Sigmoid colon (tissue), 7 donors: ENCODE results near the gene KRT80. TPM values are rescaled to one million over a fixed set of nuclear protein-coding genes. Genes with fewer than 3 reads are reported as not detected.

Experiments
- DNase-seq: peaks from one replicate; pipeline ENCODE4 v3.0.0-alpha.2; 2019
- H3K27ac ChIP-seq, 4 donors: fragments of 200-600 bp; sonication (generic); one replicate each; pipeline ENCODE4 v1.5.1; 2016 to 2019; ENCODE audit warnings: mild to moderate bottlenecking in 1 of 4
- H3K27me3 ChIP-seq, 3 donors: fragments of 200-600 bp; sonication (generic); one replicate each; pipeline ENCODE4 v1.5.1; 2019; ENCODE audit warnings: mild to moderate bottlenecking in 1 of 3
- H3K36me3 ChIP-seq, 4 donors: fragments of 200-600 bp; sonication (generic); one replicate each; pipeline ENCODE4 v1.5.1; 2016 to 2019
- H3K4me1 ChIP-seq, 4 donors: fragments of 200-600 bp; sonication (generic); one replicate each; pipeline ENCODE4 v1.5.1; 2017 to 2019
- H3K4me3 ChIP-seq, 4 donors: fragments of 200-600 bp; sonication (generic); one replicate each; pipeline ENCODE4 v1.5.1; 2017 to 2019; ENCODE audit warnings: mild to moderate bottlenecking in 2 of 4, moderate library complexity in 1 of 4
- H3K9me3 ChIP-seq, 4 donors: fragments of 200-600 bp in 3 of 4; sonication (generic) in 3 of 4; one replicate each; pipeline versions ENCODE4 v1.5.1 to v1.6.1; 2013 to 2019
- EP300 ChIP-seq, 4 donors: sonication (generic); formaldehyde crosslinking; IDR thresholded peaks; one replicate each; pipeline ENCODE4 v1.6.1; 2017; ENCODE audit warnings: antibody characterized with exemption in 4 of 4
- POLR2A ChIP-seq, 2 donors: fragments of 450-650 bp; IDR thresholded peaks; one replicate each; pipeline ENCODE4 v1.6.1; 2016; ENCODE audit warnings: antibody characterized with exemption in 2 of 2, mild to moderate bottlenecking in 2 of 2, moderate library complexity in 2 of 2
- POLR2AphosphoS5 ChIP-seq, 4 donors: sonication (generic); formaldehyde crosslinking; IDR thresholded peaks; one replicate each; pipeline ENCODE4 v1.6.1; 2017; ENCODE audit warnings: antibody characterized with exemption in 4 of 4
- WGBS, 2 donors: extraction: QIAGEN DNeasy Blood & Tissue Kit; methylation state at CpG; one replicate each; pipeline ENCODE4 v1.1.7; 2013; 5-methylcytosine and 5-hydroxymethylcytosine counted together
- intact Hi-C: fragments of 100-400 bp; cut with DNase I; formaldehyde crosslinking; loops from one replicate; pipeline ENCODE4 v1.15.1; 2023
- polyA plus RNA-seq, 3 donors: library from polyadenylated mRNA; stranded (reverse); fragments of 200-250 nt; gene quantifications; one replicate each; pipeline ENCODE4 v1.2.3, GENCODE V29; 2013
- total RNA-seq, 4 donors: library from RNA; depleted of rRNA; stranded (reverse); fragments of >200 nt; gene quantifications; one replicate each; pipeline ENCODE4 v1.1.0, GENCODE V29; 2016
- TF ChIP-seq, protein P1 (sequence below), 4 experiments: fragments of 450-650 bp in 3 of 4; fragments of 200-600 bp in 1 of 4; IDR thresholded peaks; one replicate each; pipeline ENCODE4 v1.5.1; 2016 to 2019; ENCODE audit warnings: antibody characterized with exemption in 4 of 4, mild to moderate bottlenecking in 3 of 4, moderate library complexity in 2 of 4
- donor health status: healthy with polysubstance abuse.
- donor health status: Bipolar disorder and iron deficiency.
- donor health status: healthy.

Gene KRT80
- total and polyA plus RNA-seq, 7 donors, result under 0.01 to 0.34 TPM; not detected in 5

DNA sequence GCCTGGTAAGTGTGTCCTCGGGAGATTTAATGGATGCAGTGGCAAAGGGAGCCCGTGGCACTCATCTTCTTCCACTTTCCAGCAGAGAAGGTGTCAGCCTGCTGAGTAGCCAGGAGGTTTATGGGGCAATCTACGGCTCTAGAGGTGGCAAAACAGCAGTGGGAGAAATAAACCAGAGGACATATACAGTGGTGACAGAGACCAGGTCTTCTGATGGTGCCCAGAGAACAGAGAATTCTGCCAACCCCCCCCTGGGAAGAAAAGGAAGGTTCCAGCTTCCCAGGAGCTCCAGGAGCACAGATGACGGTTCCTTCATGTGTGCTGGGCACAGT is 69.3 kb downstream of the KRT80 start:
- peaks cover 0 to 7% (median 3%) of the 10 kb centered on the region in 4 donors for H3K4me1 ChIP-seq
- DNase-seq, result no peak
- no peak overlapping the region for H3K4me3 ChIP-seq
- intact Hi-C loops, result no loop called here
- no peaks in the 10 kb centered on the region for H3K36me3 ChIP-seq
- 57 to 74% methylated on average over 4 of the region's 4 CpGs for WGBS, 2 donors
- peaks cover 0 to 25% (median 7%) of the 10 kb centered on the region in 3 donors for H3K27me3 ChIP-seq
- H3K27ac ChIP-seq, result no peak overlapping the region
- no peaks in the 10 kb centered on the region for H3K9me3 ChIP-seq
- TF ChIP-seq, protein P1, sequence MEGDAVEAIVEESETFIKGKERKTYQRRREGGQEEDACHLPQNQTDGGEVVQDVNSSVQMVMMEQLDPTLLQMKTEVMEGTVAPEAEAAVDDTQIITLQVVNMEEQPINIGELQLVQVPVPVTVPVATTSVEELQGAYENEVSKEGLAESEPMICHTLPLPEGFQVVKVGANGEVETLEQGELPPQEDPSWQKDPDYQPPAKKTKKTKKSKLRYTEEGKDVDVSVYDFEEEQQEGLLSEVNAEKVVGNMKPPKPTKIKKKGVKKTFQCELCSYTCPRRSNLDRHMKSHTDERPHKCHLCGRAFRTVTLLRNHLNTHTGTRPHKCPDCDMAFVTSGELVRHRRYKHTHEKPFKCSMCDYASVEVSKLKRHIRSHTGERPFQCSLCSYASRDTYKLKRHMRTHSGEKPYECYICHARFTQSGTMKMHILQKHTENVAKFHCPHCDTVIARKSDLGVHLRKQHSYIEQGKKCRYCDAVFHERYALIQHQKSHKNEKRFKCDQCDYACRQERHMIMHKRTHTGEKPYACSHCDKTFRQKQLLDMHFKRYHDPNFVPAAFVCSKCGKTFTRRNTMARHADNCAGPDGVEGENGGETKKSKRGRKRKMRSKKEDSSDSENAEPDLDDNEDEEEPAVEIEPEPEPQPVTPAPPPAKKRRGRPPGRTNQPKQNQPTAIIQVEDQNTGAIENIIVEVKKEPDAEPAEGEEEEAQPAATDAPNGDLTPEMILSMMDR (IDR thresholded peaks at IDR 0.05), result no peak
- TF ChIP-seq POLR2A (IDR thresholded peaks at IDR 0.05) (no peak), EP300 (IDR thresholded peaks at IDR 0.05) (no peak), POLR2AphosphoS5 (IDR thresholded peaks at IDR 0.05) (no peak)

DNA sequence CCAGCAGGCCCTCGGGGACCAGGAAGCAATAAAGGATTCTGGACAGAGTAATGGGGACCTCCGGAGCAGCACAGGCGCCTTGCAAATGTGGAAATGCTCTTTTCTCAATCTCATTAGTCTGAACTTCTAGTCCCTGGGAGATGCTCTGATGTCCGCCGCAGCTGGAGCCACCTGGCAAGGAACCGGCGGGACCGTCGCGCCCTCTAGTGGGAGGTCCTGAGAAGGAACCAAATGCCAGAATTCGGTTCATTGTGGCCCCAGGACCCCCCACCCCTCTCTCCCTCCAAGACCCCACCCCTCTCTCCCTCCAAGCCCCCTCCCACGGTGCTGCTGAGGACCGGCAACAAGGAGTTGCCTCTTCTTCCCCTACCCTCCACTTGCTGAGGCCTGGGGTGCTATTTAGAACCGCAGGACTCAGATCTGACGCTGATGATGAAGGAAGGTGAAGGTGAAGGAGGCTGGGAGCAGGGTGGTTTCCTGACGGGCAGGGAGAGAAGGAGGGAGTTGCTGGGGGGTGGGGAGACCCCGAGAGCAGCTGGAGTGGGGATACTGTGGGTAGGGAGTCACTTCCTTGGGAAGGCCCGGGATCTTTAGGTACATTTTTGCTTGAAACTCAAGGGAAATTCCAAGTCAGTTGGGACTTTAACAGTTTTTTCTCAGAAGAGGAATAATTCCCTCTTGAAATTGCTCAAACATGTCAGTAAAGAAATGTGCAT is 69.8 kb downstream of the KRT80 start:
- WGBS, 2 donors, result 12 to 15% methylated on average over 18 of the region's 18 CpGs
- no peak overlapping the region for H3K4me3 ChIP-seq
- H3K36me3 ChIP-seq, result no peaks in the 10 kb centered on the region
- DNase-seq, result peak; percentile 85
- peaks cover 0 to 25% (median 7%) of the 10 kb centered on the region in 3 donors for H3K27me3 ChIP-seq
- intact Hi-C loops, result no loop called here
- TF ChIP-seq POLR2AphosphoS5 (IDR thresholded peaks at IDR 0.05), result peak in 1 of 4 donors; percentile 10
- no peak for TF ChIP-seq EP300 (IDR thresholded peaks at IDR 0.05)
- TF ChIP-seq POLR2A (IDR thresholded peaks at IDR 0.05), result no peak
- TF ChIP-seq, protein P1 (IDR thresholded peaks at IDR 0.05), result peak in 2 of 4 experiments; percentile 24 to 74
- H3K27ac ChIP-seq, result no peak overlapping the region
- peaks cover 0 to 7% (median 3%) of the 10 kb centered on the region in 4 donors for H3K4me1 ChIP-seq
- no peaks in the 10 kb centered on the region for H3K9me3 ChIP-seq

DNA sequence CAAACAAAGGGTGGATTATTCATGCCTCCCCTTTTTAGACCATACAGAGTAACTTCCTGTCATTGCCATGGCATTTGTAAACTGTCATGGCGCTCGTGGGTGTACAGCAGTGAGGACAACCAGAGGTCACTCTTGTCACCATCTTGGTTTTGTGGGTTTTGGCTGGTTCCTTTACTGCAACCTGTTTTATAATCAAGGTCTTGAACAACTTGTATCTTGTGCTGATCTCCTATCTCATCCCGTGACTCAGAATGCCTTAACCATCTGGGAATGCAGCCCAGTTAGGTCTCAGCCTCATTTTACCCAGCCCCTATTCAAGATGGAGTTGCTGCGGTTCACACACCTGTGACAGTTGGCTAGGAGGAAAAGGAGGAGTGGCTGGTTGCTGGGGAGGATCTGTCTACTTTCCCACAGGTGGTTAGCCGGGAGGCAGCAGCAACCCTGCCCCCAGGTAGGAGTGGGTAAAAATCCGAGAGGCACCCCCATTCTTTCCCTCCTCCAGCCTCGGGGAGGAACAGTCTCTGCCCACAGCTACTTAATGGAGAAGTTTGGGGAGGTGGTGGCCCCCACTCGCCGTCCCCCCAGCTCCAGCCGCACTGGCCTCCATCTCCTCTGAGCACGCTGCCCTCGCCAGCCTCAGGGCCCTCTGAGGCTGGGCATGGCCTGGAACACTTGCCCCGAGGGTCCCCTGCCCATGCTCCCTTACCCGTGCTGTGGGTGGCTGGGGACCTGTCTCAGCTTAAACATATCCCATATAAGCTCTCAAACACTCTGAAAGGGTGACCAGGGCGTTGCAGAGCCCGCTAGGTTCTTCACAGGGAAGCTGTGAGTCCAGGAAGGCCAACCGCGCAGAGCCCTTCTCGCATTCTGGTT is 70.6 kb downstream of the KRT80 start:
- H3K27me3 ChIP-seq, result peaks cover 0 to 26% (median 7%) of the 10 kb centered on the region in 3 donors
- peaks cover 0 to 7% (median 3%) of the 10 kb centered on the region in 4 donors for H3K4me1 ChIP-seq
- DNase-seq, result no peak
- no peak for TF ChIP-seq EP300 (IDR thresholded peaks at IDR 0.05)
- TF ChIP-seq POLR2A (IDR thresholded peaks at IDR 0.05), result no peak
- TF ChIP-seq POLR2AphosphoS5 (IDR thresholded peaks at IDR 0.05), result no peak
- no peak overlapping the region for H3K27ac ChIP-seq
- 61 to 75% methylated on average over 19 of the region's 19 CpGs for WGBS, 2 donors
- intact Hi-C loops, result no loop called here
- H3K9me3 ChIP-seq, result no peaks in the 10 kb centered on the region
- no peak overlapping the region for H3K4me3 ChIP-seq
- H3K36me3 ChIP-seq, result no peaks in the 10 kb centered on the region

DNA sequence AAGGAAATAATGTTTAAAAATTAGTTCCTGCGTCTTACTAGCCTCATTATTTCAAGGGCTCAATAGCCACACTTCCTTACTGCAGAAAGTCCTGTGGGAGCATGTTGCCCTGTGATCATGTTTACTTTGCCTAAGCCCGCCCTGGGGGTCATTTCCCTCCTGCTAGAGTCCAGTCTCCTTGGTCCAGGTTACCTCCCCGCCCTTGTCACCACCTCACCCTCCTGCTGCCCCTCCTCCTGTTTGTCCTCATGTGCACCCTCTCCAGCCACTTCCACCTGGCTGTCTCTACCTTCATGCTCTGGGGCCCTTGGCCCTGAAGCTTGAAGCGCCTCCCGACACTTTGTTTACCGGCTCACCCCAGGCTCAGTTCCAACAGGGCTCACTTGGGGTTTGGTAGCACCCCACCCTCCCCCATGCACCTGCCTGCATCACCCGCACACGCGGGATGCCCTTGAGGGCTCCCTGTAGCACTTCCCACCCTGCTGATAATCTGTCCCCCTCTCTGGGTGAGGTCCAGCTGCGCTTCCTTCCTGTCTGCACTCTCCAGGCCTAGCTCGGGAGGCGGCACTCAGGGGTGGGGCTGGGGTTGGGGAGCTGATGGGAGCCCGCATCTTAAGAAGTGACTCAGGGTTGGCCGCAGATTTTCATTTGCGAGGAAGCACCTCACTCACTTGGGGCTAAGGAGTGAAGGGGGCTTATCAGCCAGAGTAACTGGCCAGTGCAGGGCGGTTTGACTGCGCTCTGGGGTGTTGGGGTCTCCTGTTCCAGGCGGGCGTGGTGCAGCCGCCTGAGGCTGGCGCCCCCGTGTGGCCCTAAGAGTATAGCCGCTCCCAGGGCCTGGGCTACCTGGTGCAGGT is 72.2 kb downstream of the KRT80 start:
- no peaks in the 10 kb centered on the region for H3K9me3 ChIP-seq
- TF ChIP-seq, protein P1 (IDR thresholded peaks at IDR 0.05), result peak in 1 of 4 experiments; percentile 26
- TF ChIP-seq POLR2AphosphoS5 (IDR thresholded peaks at IDR 0.05), result no peak
- no peaks in the 10 kb centered on the region for H3K36me3 ChIP-seq
- no peak for DNase-seq
- WGBS, 2 donors, result 8 to 20% methylated on average over 23 of the region's 23 CpGs
- no peak overlapping the region for H3K27ac ChIP-seq
- no peak overlapping the region for H3K4me3 ChIP-seq
- peaks cover 0 to 7% (median 3%) of the 10 kb centered on the region in 4 donors for H3K4me1 ChIP-seq
- intact Hi-C loops, result no loop called here
- peaks cover 0 to 33% (median 7%) of the 10 kb centered on the region in 3 donors for H3K27me3 ChIP-seq

Other genes with a start within 250 kb of the KRT80 start
- gene ACVR1B, start 240.3 kb downstream of the KRT80 start, total RNA-seq, result 1 to 10 TPM; 7.2 to 9.8 (median 8.6) TPM
- 10 to 100 TPM; 10.8 to 30.7 (median 11.1) TPM for gene ACVR1B, start 240.3 kb downstream of the KRT80 start, polyA plus RNA-seq
- gene TAMALIN, start 185.1 kb downstream of the KRT80 start, total RNA-seq, result 10 to 100 TPM in 2 of 4 donors, 1 to 10 TPM in 2; 9.2 to 11.1 (median 10.1) TPM
- gene TAMALIN, start 185.1 kb downstream of the KRT80 start, polyA plus RNA-seq, result 10 to 100 TPM in 1 of 3 donors, 1 to 10 TPM in 2; 4.2 to 17.0 (median 4.9) TPM
- 100 to 1,000 TPM in 3 of 4 donors, 10 to 100 TPM in 1; 41.7 to 276 (median 167) TPM for gene NR4A1, start 140.6 kb downstream of the KRT80 start, total RNA-seq
- gene NR4A1, start 140.6 kb downstream of the KRT80 start, polyA plus RNA-seq, result 10 to 100 TPM; 31.2 to 65.9 (median 45.0) TPM
- gene ATG101, start 122.0 kb downstream of the KRT80 start, total RNA-seq, result 10 to 100 TPM; 30.2 to 48.7 (median 38.2) TPM
- gene ATG101, start 122.0 kb downstream of the KRT80 start, polyA plus RNA-seq, result 10 to 100 TPM; 58.9 to 64.5 (median 61.7) TPM
- gene SMIM41, start 112.3 kb downstream of the KRT80 start, total RNA-seq, result 1 to 10 TPM in 2 of 4 donors, under 1 TPM in 1, not detected in 1; 0.41 to 5.7 (median 1.2) TPM
- gene SMIM41, start 112.3 kb downstream of the KRT80 start, polyA plus RNA-seq, result under 1 TPM in 1 of 3 donors, not detected in 2; 0.61 TPM
- 1 to 10 TPM in 1 of 4 donors, under 1 TPM in 1, not detected in 2; 0.27 to 3.2 TPM for gene KRT7, start 41.2 kb upstream of the KRT80 start, total RNA-seq
- gene KRT7, start 41.2 kb upstream of the KRT80 start, polyA plus RNA-seq, result 10 to 100 TPM in 1 of 3 donors, 1 to 10 TPM in 2; 1.2 to 12.0 (median 2.4) TPM
- not detected for gene KRT86, start 82.6 kb upstream of the KRT80 start, total RNA-seq
- gene KRT86, start 82.6 kb upstream of the KRT80 start, polyA plus RNA-seq, result under 1 TPM in 2 of 3 donors, not detected in 1; 0.25 to 0.60 TPM
- under 1 TPM in 1 of 4 donors, not detected in 3; 0.14 TPM for gene KRT81, start 99.5 kb upstream of the KRT80 start, total RNA-seq
- gene KRT81, start 99.5 kb upstream of the KRT80 start, polyA plus RNA-seq, result under 1 TPM in 1 of 3 donors, not detected in 2; 0.17 TPM
- not detected for gene KRT83, start 129.4 kb upstream of the KRT80 start, total RNA-seq
- gene KRT83, start 129.4 kb upstream of the KRT80 start, polyA plus RNA-seq, result not detected
- not detected for gene KRT85, start 175.5 kb upstream of the KRT80 start, total RNA-seq
- not detected for gene KRT85, start 175.5 kb upstream of the KRT80 start, polyA plus RNA-seq
- gene KRT84, start 193.6 kb upstream of the KRT80 start, total RNA-seq, result not detected
- gene KRT84, start 193.6 kb upstream of the KRT80 start, polyA plus RNA-seq, result not detected
- gene KRT82, start 214.3 kb upstream of the KRT80 start, total RNA-seq, result not detected
- under 1 TPM in 1 of 3 donors, not detected in 2; 0.03 TPM for gene KRT82, start 214.3 kb upstream of the KRT80 start, polyA plus RNA-seq
- not detected for gene KRT75, start 242.4 kb upstream of the KRT80 start, total RNA-seq
- under 1 TPM in 1 of 3 donors, not detected in 2; 0.04 TPM for gene KRT75, start 242.4 kb upstream of the KRT80 start, polyA plus RNA-seq